CD14-positive monocyte (primary cell): ENCODE data around the gene LIN28B. TPM values are rescaled to one million over a fixed set of nuclear protein-coding genes. Genes with fewer than 3 reads are reported as not detected.

Source experiments
- DNase-seq, 3 donors: peaks; one replicate each; pipeline ENCODE4 v3.0.0-alpha.2; 2011 to 2022
- H2AFZ ChIP-seq: 2 replicates; pipeline ENCODE4 v1.6.0; 2012; ENCODE audit warnings: mild to moderate bottlenecking, low read depth, low read length, inconsistent platforms; ENCODE audit not compliant: insufficient read depth, poor library complexity, severe bottlenecking
- H3K27ac ChIP-seq, 2 donors: 1 replicate in 1 of 2; 2 replicates in 1 of 2; pipeline ENCODE4 v1.5.1; 2012 to 2013; ENCODE audit warnings: low read length in 2 of 2, control low read depth in 1 of 2, inconsistent platforms in 1 of 2, low read depth in 1 of 2, mild to moderate bottlenecking in 1 of 2
- H3K27me3 ChIP-seq, 2 donors: one replicate each; pipeline versions ENCODE4 v1.6.0 to v1.6.1; 2011 to 2013; ENCODE audit warnings: low read length in 2 of 2; ENCODE audit not compliant: control insufficient read depth in 2 of 2, insufficient read depth in 2 of 2
- H3K36me3 ChIP-seq, 2 donors: replicated peaks in 1 of 2; 1 replicate in 1 of 2; 2 replicates in 1 of 2; pipeline versions ENCODE4 v1.5.1 to v1.6.1; 2012 to 2013; ENCODE audit warnings: low read length in 2 of 2, control low read depth in 1 of 2, inconsistent platforms in 1 of 2, mild to moderate bottlenecking in 1 of 2; ENCODE audit not compliant: insufficient read depth in 2 of 2, control insufficient read depth in 1 of 2
- H3K4me1 ChIP-seq, 2 donors: 1 replicate in 1 of 2; 2 replicates in 1 of 2; pipeline versions ENCODE4 v1.5.1 to v1.6.1; 2012 to 2013; ENCODE audit warnings: low read length in 2 of 2, control low read depth in 1 of 2, inconsistent platforms in 1 of 2, mild to moderate bottlenecking in 1 of 2, moderate library complexity in 1 of 2; ENCODE audit not compliant: insufficient read depth in 2 of 2, control insufficient read depth in 1 of 2
- H3K4me2 ChIP-seq: replicated peaks from 2 replicates; pipeline ENCODE3; 2012; ENCODE audit warnings: low read length, moderate library complexity, mild to moderate bottlenecking; ENCODE audit not compliant: poor library complexity, severe bottlenecking; ENCODE audit errors: extremely low read depth
- H3K4me3 ChIP-seq, 3 experiments: fragments of 200-600 bp in 1 of 3; sonication (generic) in 1 of 3; replicated peaks in 1 of 3; 1 replicate in 2 of 3; 2 replicates in 1 of 3; pipeline ENCODE4 v1.5.1; 2011 to 2013; ENCODE audit warnings: low read length in 3 of 3, mild to moderate bottlenecking in 3 of 3, control low read depth in 2 of 3, low read depth in 2 of 3, inconsistent platforms in 1 of 3, moderate library complexity in 1 of 3
- H3K79me2 ChIP-seq: 2 replicates; pipeline ENCODE4 v1.6.0; 2012; ENCODE audit warnings: mild to moderate bottlenecking, control low read depth, inconsistent platforms, low read length, moderate library complexity; ENCODE audit not compliant: insufficient read depth
- H3K9ac ChIP-seq: 2 replicates; pipeline ENCODE4 v1.6.0; 2017; ENCODE audit warnings: low read length, mild to moderate bottlenecking; ENCODE audit not compliant: insufficient read depth, poor library complexity, severe bottlenecking
- H3K9me3 ChIP-seq, 2 donors: replicated peaks in 1 of 2; 1 replicate in 1 of 2; 2 replicates in 1 of 2; pipeline versions ENCODE4 v1.5.1 to v1.6.1; 2012 to 2013; ENCODE audit warnings: low read length in 2 of 2, control low read depth in 1 of 2; ENCODE audit not compliant: control insufficient read depth in 1 of 2, insufficient read depth in 1 of 2
- H4K20me1 ChIP-seq: 2 replicates; pipeline ENCODE4 v1.6.0; 2012; ENCODE audit warnings: mild to moderate bottlenecking, low read length, control low read depth, moderate library complexity; ENCODE audit not compliant: insufficient read depth
- H3K27ac Mint-ChIP-seq, 7 donors: one replicate each; pipeline ENCODE4 v1.8.0; 2020; ENCODE audit warnings: mild to moderate bottlenecking in 7 of 7, mixed read lengths in 7 of 7, moderate library complexity in 6 of 7, inconsistent platforms in 2 of 7
- H3K27me3 Mint-ChIP-seq, 3 donors: one replicate each; pipeline ENCODE4 v1.8.0; 2021 to 2022; ENCODE audit warnings: low read depth in 3 of 3, mild to moderate bottlenecking in 3 of 3, mixed read lengths in 3 of 3, moderate library complexity in 3 of 3, inconsistent platforms in 1 of 3
- H3K36me3 Mint-ChIP-seq, 2 donors: one replicate each; pipeline ENCODE4 v1.8.0; 2020; ENCODE audit warnings: mixed read lengths in 2 of 2, inconsistent platforms in 1 of 2, mild to moderate bottlenecking in 1 of 2
- H3K4me1 Mint-ChIP-seq: one replicate; pipeline ENCODE4 v1.8.0; 2020; ENCODE audit warnings: mild to moderate bottlenecking, mixed read lengths
- H3K4me3 Mint-ChIP-seq, 2 donors: one replicate each; pipeline ENCODE4 v1.8.0; 2020; ENCODE audit warnings: mild to moderate bottlenecking in 2 of 2, mixed read lengths in 2 of 2, moderate library complexity in 1 of 2
- H3K9me3 Mint-ChIP-seq, 7 donors: one replicate each; pipeline ENCODE4 v1.8.0; 2020 to 2022; ENCODE audit warnings: mixed read lengths in 7 of 7, mild to moderate bottlenecking in 6 of 7, moderate library complexity in 6 of 7, inconsistent platforms in 2 of 7
- CTCF ChIP-seq: fragments of 200-600 bp; IDR thresholded peaks from one replicate; pipeline ENCODE4 v1.8.0; 2022; ENCODE audit warnings: antibody characterized with exemption, mild to moderate bottlenecking
- WGBS: methylation state at CpG from one replicate; pipeline ENCODE4 v1.1.5; 2013; ENCODE audit warnings: missing lambda C conversion rate; ENCODE audit not compliant: insufficient coverage; 5-methylcytosine and 5-hydroxymethylcytosine counted together
- intact Hi-C, 2 donors: fragments of 100-400 bp; cut with micrococcal nuclease; formaldehyde crosslinking; loops; one replicate each; pipeline versions ENCODE4 v1.15.0 to v1.15.1; 2023
- polyA plus RNA-seq, 3 donors: library from polyadenylated mRNA; depleted of rRNA in 1 of 3; unstranded in 2 of 3; stranded (reverse) in 1 of 3; fragments of 300-500 nt in 2 of 3; fragments of >200 nt in 1 of 3; fragmentation: Illumina TruSeq in 2 of 3; gene quantifications; 1 replicate in 2 of 3; 2 replicates in 1 of 3; pipeline ENCODE4 v1.2.3, GENCODE V29; 2012 to 2021

The LIN28B gene
- polyA plus RNA-seq, 3 donors: not detected

GRCh38 chr6:105056646-105057045 lies 99.7 kb downstream of the LIN28B start:
- no peaks in the 10 kb centered on the region for H3K36me3 ChIP-seq
- Mint-ChIP-seq H3K36me3 (no peaks in the 10 kb centered on the region), H3K27ac (no peak overlapping the region), H3K4me3 (no peak overlapping the region), H3K4me1 (peaks cover 4% of the 10 kb centered on the region), H3K9me3 (peaks cover 0 to 6% (median 0%) of the 10 kb centered on the region in 7 donors), H3K27me3 (peaks cover 0 to 2% (median 0%) of the 10 kb centered on the region in 3 donors)
- no peaks in the 10 kb centered on the region for H3K79me2 ChIP-seq
- H3K4me3 ChIP-seq: no peak overlapping the region
- intact Hi-C loops: no loop called here
- no peaks in the 10 kb centered on the region for H3K9me3 ChIP-seq
- no peak overlapping the region for H3K27ac ChIP-seq
- no peak for DNase-seq
- no peak overlapping the region for H3K9ac ChIP-seq
- H3K4me2 ChIP-seq: no peak overlapping the region
- WGBS: 100% methylated on average over 1 of the region's 3 CpGs
- no peaks in the 10 kb centered on the region for H3K27me3 ChIP-seq
- no peaks in the 10 kb centered on the region for H4K20me1 ChIP-seq
- H3K4me1 ChIP-seq: no peaks in the 10 kb centered on the region
- TF ChIP-seq CTCF: no peak
- H2AFZ ChIP-seq: no peak overlapping the region

GRCh38 chr6:105057160-105057559 lies 100.3 kb downstream of the LIN28B start:
- no peaks in the 10 kb centered on the region for H4K20me1 ChIP-seq
- no peak overlapping the region for H3K4me3 ChIP-seq
- no peak for TF ChIP-seq CTCF
- peaks cover 4% of the 10 kb centered on the region for H3K4me1 Mint-ChIP-seq
- H3K9me3 ChIP-seq: no peaks in the 10 kb centered on the region
- H3K79me2 ChIP-seq: no peaks in the 10 kb centered on the region
- no peak overlapping the region for H3K4me2 ChIP-seq
- no peaks in the 10 kb centered on the region for H3K36me3 Mint-ChIP-seq
- no peaks in the 10 kb centered on the region for H3K27me3 ChIP-seq
- no CpG with 5 or more reads among the region's 1 CpG for WGBS
- peaks cover 0 to 6% (median 0%) of the 10 kb centered on the region in 7 donors for H3K9me3 Mint-ChIP-seq
- no peak overlapping the region for H3K9ac ChIP-seq
- peaks cover 0 to 2% (median 0%) of the 10 kb centered on the region in 3 donors for H3K27me3 Mint-ChIP-seq
- intact Hi-C loops: no loop called here
- no peak overlapping the region for H3K27ac ChIP-seq
- no peaks in the 10 kb centered on the region for H3K36me3 ChIP-seq
- H3K27ac Mint-ChIP-seq: no peak overlapping the region
- H3K4me1 ChIP-seq: no peaks in the 10 kb centered on the region
- no peak for DNase-seq
- H2AFZ ChIP-seq: no peak overlapping the region
- no peak overlapping the region for H3K4me3 Mint-ChIP-seq
